Omental fat pad (tissue), 4 donors: ENCODE measurements around the gene PTPN11. TPM values are rescaled to one million over a fixed set of nuclear protein-coding genes. Genes with fewer than 3 reads are reported as not detected.
"Not testable (repeated sequence)": the region's sequence is repeated elsewhere in the genome, so short reads cannot be mapped to it uniquely, and the experiment has no call there.

Experiments
- ATAC-seq: fragments of 150-250 bp; one replicate; pipeline ENCODE4 v1.9.1; 2016; ENCODE audit warnings: mild to moderate bottlenecking, moderate library complexity; ENCODE audit not compliant: low FRiP score
- DNase-seq: peaks from one replicate; pipeline ENCODE4 v3.0.0-alpha.2; 2019; ENCODE audit warnings: low spot score
- CTCF ChIP-seq, 3 donors: fragments of 450-650 bp; IDR thresholded peaks; one replicate each; pipeline ENCODE4 v1.5.1; 2016 to 2017; ENCODE audit warnings: antibody characterized with exemption in 3 of 3, mild to moderate bottlenecking in 3 of 3, moderate library complexity in 2 of 3
- total RNA-seq, 4 donors: library from RNA; depleted of rRNA; stranded (reverse); fragments of >200 nt; gene quantifications; one replicate each; pipeline ENCODE4 v1.1.0, GENCODE V29; 2016

The PTPN11 gene
- total RNA-seq, 4 donors from 2014 or later = 98.0 to 134 (median 122) TPM

GRCh38 chr12:112381406-112381882 lies 37.3 kb upstream of the PTPN11 start:
- ATAC-seq = peak; percentile 15
- no peak for TF ChIP-seq CTCF (IDR thresholded peaks at IDR 0.05)
- no peak for DNase-seq

DNA sequence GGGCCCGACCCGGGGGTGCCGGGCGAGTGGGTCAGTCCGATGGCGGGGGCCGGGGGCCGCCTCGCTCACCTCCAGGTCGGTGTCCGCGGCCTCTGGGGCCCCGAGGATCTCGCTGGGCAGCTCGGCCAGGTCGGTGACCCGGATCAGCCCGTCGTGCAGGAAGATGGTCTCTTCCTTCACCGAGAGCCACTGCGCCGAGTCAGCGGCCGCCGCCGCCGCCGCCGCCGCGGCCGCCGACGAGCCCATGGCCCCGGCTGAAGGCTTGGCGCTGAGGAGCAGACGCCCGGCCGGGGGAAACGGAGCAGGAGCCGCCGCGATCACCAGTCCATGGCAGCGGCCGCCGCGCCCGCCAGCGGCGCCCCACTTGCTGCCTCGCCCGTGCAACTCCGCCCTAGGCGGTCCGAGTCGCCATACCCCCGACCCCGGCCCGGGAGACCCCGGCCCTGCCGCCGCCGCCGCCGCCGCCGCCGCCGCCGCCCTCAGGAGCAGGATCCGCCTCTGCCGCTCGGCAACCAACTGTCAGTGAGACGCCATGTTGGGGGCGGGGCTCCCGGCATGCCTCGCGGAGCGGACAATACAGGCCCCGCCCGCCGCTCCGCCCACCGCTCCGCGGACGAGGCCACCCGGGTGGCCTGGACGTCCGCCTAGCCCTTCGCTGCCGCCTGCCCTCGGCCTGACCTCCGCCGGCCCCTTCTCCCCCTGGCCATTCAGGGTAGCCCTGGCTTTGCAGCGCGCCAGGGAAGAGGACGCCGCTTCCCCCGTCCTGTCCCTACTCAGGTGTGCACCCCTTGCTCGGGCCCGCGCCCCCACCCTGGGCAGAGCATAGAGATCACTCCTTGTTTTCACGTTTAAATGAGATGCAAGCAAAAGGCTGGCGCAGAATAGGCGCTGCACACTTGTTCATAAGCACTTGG lies 36.6 kb upstream of the PTPN11 start, which contains the start of gene HECTD4:
Gene HECTD4, minus strand, starts transcription at position 549 of the 914 bp plus-strand sequence. Its CDS starts 303 bp downstream, at position 246.
- no peak for TF ChIP-seq CTCF (IDR thresholded peaks at IDR 0.05)
- peak; percentile 95 for DNase-seq
- ATAC-seq = peak; percentile 98

DNA sequence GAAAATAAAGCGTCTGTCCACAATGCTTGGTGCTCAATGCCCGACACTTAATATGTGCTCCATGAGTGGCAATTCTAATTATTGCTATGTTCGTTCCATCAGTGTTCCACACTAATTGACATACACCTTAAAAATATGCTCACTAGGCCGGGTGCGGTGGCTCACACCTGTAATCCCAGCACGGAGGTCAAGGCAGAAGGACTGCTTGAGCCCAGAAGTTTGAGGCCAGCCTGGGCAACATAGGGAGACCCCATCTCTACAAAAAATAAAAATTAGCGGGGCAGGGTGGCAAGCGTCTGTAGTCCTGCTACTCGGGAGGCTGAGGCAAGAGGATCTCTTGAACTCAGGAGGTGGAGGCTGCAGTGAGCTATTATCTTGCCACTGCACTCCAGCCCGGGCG lies 35.9 kb upstream of the PTPN11 start:
- ATAC-seq = no peak
- no peak for TF ChIP-seq CTCF (IDR thresholded peaks at IDR 0.05)
- no peak for DNase-seq

DNA sequence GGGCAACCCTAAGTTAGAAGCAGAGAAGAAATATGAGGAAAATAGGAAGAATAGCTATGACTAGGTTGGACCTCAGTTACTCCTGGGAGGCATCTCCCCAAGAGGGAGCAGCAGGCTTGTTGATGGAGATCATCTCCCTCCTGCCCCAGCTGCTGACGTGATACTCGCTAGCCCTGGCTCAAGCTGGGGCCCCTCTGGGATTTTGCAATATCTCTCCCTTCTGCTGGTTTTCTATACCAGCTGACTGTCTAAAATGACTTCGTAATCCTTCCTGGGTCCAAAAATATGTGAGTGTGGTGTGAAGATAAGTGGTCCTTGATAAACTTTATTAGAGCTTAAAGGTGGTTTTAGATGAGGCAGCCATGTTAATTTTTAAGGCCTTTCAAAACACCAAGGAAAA lies 32.0 kb upstream of the PTPN11 start:
- no peak for TF ChIP-seq CTCF (IDR thresholded peaks at IDR 0.05)
- ATAC-seq (no peak), DNase-seq (no peak)

DNA sequence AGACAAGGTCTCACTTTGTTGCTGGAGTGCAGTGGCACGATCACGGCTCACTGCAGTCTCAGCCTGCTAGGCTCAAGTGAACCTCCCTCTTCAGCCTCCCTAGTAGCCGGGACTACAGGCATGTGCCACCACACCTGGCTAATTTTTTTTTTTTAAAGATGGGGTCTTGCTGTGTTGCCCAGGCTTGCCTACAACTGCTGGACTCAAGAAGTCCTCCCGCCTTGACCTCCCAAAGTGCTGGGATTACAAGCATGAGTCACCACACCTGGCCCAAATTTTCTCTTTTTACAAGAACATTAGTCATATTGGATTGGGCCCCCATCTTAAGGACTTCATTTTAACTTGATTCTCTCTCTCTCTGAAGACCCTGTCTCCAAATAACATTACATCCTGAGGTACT lies 29.5 kb upstream of the PTPN11 start:
- TF ChIP-seq CTCF (IDR thresholded peaks at IDR 0.05) = no peak
- DNase-seq = no peak
- ATAC-seq = no peak

GRCh38 chr12:112389922-112390654 lies 28.7 kb upstream of the PTPN11 start:
- DNase-seq, ATAC-seq: not testable (repeated sequence)

DNA sequence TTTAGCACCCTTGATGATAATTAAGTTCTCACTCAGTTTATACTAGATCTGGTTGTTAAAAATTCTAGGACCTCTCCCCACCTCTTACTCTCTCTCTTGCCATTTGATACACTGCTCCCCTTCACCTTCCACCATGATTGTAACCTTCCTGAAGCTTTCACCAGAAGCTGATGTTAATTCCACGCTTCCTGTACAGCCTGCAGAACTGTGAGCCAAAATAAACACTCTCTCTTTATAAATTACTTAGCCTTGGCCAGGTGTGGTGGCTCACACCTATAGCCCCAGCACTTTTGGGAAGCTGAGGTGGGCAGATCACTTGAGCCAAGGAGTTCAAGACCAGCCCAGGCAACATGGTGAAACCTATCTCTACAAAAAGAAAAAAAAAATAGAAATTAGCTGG lies 25.4 kb upstream of the PTPN11 start:
- no peak for DNase-seq
- TF ChIP-seq CTCF (IDR thresholded peaks at IDR 0.05) = no peak
- no peak for ATAC-seq
